HCT116 (cell line): ENCODE data around the gene CACNA1C.

Experiments used
- POLR2AphosphoS5 ChIP-seq: IDR thresholded peaks from 2 replicates; pipeline ENCODE4 v1.6.1; 2011; ENCODE audit warnings: mild to moderate bottlenecking, low read depth, low read length, moderate library complexity
- SIN3A ChIP-seq: IDR thresholded peaks from 2 replicates; pipeline ENCODE4 v1.6.1; 2012; ENCODE audit warnings: low read depth
- SP1 ChIP-seq: IDR thresholded peaks from 2 replicates; pipeline ENCODE4 v1.6.1; 2012; ENCODE audit warnings: low read depth
- TF ChIP-seq, protein P1 (sequence below), 3 experiments: fragments of 200-600 bp in 1 of 3; sonication (generic) in 1 of 3; IDR thresholded peaks in 2 of 3; conservative IDR thresholded peaks in 1 of 3; 2 replicates each; pipeline ENCODE4 v1.5.1; 2012 to 2017; ENCODE audit warnings: low read depth in 2 of 3, low read length in 2 of 3, antibody characterized with exemption in 1 of 3, borderline replicate concordance in 1 of 3, control low read depth in 1 of 3, mild to moderate bottlenecking in 1 of 3, mixed read lengths in 1 of 3, mixed run types in 1 of 3, moderate library complexity in 1 of 3; ENCODE audit not compliant: insufficient read depth in 1 of 3
- TF ChIP-seq, protein P2 (sequence below): IDR thresholded peaks from 2 replicates; pipeline ENCODE4 v1.6.1; 2012

DNA sequence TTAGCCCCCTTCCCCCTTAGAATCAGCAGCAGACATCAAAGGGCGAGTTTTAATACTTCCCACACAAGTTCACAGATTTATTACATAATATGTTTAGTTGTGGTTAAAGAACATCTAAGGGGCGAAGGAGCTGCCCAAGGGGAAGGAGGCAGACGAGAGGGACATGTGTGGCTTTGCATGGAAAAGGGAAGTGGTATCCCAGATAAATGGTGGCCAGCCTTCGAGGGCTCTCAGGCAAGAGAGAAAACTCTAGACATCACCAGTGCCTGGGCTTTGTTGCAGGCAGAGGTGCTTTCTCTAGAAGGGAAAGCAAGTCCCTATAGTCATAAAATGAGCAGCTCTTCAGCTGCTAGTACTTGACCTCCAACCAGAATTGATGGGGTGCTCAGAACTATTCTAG lies 121.2 kb downstream of the CACNA1C start:
- TF ChIP-seq SP1, result no peak
- TF ChIP-seq, protein P1, sequence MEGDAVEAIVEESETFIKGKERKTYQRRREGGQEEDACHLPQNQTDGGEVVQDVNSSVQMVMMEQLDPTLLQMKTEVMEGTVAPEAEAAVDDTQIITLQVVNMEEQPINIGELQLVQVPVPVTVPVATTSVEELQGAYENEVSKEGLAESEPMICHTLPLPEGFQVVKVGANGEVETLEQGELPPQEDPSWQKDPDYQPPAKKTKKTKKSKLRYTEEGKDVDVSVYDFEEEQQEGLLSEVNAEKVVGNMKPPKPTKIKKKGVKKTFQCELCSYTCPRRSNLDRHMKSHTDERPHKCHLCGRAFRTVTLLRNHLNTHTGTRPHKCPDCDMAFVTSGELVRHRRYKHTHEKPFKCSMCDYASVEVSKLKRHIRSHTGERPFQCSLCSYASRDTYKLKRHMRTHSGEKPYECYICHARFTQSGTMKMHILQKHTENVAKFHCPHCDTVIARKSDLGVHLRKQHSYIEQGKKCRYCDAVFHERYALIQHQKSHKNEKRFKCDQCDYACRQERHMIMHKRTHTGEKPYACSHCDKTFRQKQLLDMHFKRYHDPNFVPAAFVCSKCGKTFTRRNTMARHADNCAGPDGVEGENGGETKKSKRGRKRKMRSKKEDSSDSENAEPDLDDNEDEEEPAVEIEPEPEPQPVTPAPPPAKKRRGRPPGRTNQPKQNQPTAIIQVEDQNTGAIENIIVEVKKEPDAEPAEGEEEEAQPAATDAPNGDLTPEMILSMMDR (IDR thresholded peaks at IDR 0.05 in 2 of 3, conservative IDR thresholded peaks at IDR 0.05 in 1 of 3; ENCODE audit: borderline replicate concordance in 1 of 3, insufficient read depth in 1 of 3, low read depth in 2 of 3, low read length in 2 of 3), result no peak
- TF ChIP-seq, protein P2, sequence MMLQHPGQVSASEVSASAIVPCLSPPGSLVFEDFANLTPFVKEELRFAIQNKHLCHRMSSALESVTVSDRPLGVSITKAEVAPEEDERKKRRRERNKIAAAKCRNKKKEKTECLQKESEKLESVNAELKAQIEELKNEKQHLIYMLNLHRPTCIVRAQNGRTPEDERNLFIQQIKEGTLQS, result no peak
- no peak for TF ChIP-seq POLR2AphosphoS5
- TF ChIP-seq SIN3A, result no peak
